Right lobe of liver (tissue), 6 donors: ENCODE measurements around the gene LIMS4. TPM values are rescaled to one million over a fixed set of nuclear protein-coding genes. Genes with fewer than 3 reads are reported as not detected.
"Not testable (repeated sequence)": the region's sequence is repeated elsewhere in the genome, so short reads cannot be mapped to it uniquely, and the experiment has no call there.

Experiments
- ATAC-seq, 4 donors: fragments of 200-7000 bp; cut with Tn5 transposase; one replicate each; pipeline ENCODE4 v1.9.1; 2020; ENCODE audit warnings: mild to moderate bottlenecking in 4 of 4, moderate library complexity in 4 of 4
- DNase-seq, 3 donors: peaks; one replicate each; pipeline ENCODE4 v3.0.0-alpha.2; 2020
- H3K27ac ChIP-seq, 3 donors: fragments of 200-600 bp; one replicate each; pipeline ENCODE4 v1.8.0; 2022
- H3K27me3 ChIP-seq, 2 donors: fragments of 200-600 bp; one replicate each; pipeline ENCODE4 v1.8.0; 2022
- H3K36me3 ChIP-seq, 4 donors: fragments of 200-600 bp; sonication (generic) in 1 of 4; one replicate each; pipeline versions ENCODE4 v1.5.1 to v1.8.0; 2017 to 2022; ENCODE audit warnings: control low read depth in 1 of 4
- H3K4me1 ChIP-seq, 4 donors: fragments of 200-600 bp; sonication (generic) in 1 of 4; one replicate each; pipeline versions ENCODE4 v1.5.1 to v1.8.0; 2017 to 2022; ENCODE audit warnings: control low read depth in 1 of 4
- H3K4me3 ChIP-seq, 3 donors: fragments of 200-600 bp; one replicate each; pipeline ENCODE4 v1.8.0; 2022
- H3K9me3 ChIP-seq, 4 donors: fragments of 200-600 bp; sonication (generic) in 1 of 4; one replicate each; pipeline versions ENCODE4 v1.5.1 to v1.8.0; 2017 to 2022; ENCODE audit warnings: control low read depth in 1 of 4
- WGBS: methylation state at CpG from one replicate; pipeline ENCODE4 v1.1.6; 2018; ENCODE audit warnings: low coverage, low lambda C conversion rate; ENCODE audit not compliant: insufficient coverage; ENCODE audit errors: missing lambda C conversion rate; 5-methylcytosine and 5-hydroxymethylcytosine counted together
- intact Hi-C, 2 donors: fragments of 100-400 bp; cut with DNase I; formaldehyde crosslinking; loops; one replicate each; pipeline versions ENCODE4 v1.11.2 to v1.14.1; 2022
- long read RNA-seq: library from polyadenylated mRNA; unstranded; transcript quantifications from one replicate; pipeline ENCODE4 v2.0.0, GENCODE V29; 2019
- total RNA-seq, 6 experiments: library from RNA; depleted of rRNA in 2 of 6; stranded (reverse); fragments of >200 nt in 2 of 6; fragmentation: NEBNext Ultra II Directional in 3 of 6; extraction: Animal tissue kit (Norgen Biotek cat#: 25700) in 3 of 6; gene quantifications; one replicate each; pipeline versions ENCODE4 v1.1.0 to v1.2.4, GENCODE V29; 2016 to 2023
- donor health status: DM: no; HTN: yes; CAD: no.
- donor health status: DM: no; HTN: no; CAD: no.
- donor health status: DM: no; HTN: no; CAD: no.
- donor health status: DM: no; HTN: yes; CAD: no.
- donor health status: DM: no; HTN: yes; CAD: no.

Gene LIMS4
- under 1 TPM in 1 of 6 experiments, not detected in 5; 0.30 TPM for total RNA-seq
- long read RNA-seq, result 0 reads

- DNase-seq, intact Hi-C loops, H3K9me3 ChIP-seq, H3K36me3 ChIP-seq, H3K4me1 ChIP-seq, H3K4me3 ChIP-seq, H3K27ac ChIP-seq, H3K27me3 ChIP-seq: not testable (repeated sequence)
- WGBS, result no CpG with 5 or more reads among the region's 29 CpGs
- peak in 2 of 4 donors; percentile 18 to 23 for ATAC-seq
Observed at GRCh38 chr2:110472171-110473058, at the start of gene LIMS4. TSS of gene LIMS4 (minus strand) at chr2:110472816. CDS start at chr2:110472778, 38 bp downstream.

GRCh38 chr2:110499755-110500377, 27.2 kb upstream of the LIMS4 start:
- H3K9me3 ChIP-seq, H3K27me3 ChIP-seq, H3K27ac ChIP-seq, DNase-seq, H3K4me1 ChIP-seq, H3K36me3 ChIP-seq, intact Hi-C loops, H3K4me3 ChIP-seq: not testable (repeated sequence)
- ATAC-seq, result peak; percentile 95 to 97 (median 96)
- WGBS, result no CpG with 5 or more reads among the region's 8 CpGs

GRCh38 chr2:110496027-110496426, 23.4 kb upstream of the LIMS4 start:
- ATAC-seq, H3K27me3 ChIP-seq, H3K4me3 ChIP-seq, H3K36me3 ChIP-seq, H3K4me1 ChIP-seq, DNase-seq, H3K9me3 ChIP-seq, intact Hi-C loops, H3K27ac ChIP-seq: not testable (repeated sequence)
- WGBS, result no CpG with 5 or more reads among the region's 6 CpGs

DNA sequence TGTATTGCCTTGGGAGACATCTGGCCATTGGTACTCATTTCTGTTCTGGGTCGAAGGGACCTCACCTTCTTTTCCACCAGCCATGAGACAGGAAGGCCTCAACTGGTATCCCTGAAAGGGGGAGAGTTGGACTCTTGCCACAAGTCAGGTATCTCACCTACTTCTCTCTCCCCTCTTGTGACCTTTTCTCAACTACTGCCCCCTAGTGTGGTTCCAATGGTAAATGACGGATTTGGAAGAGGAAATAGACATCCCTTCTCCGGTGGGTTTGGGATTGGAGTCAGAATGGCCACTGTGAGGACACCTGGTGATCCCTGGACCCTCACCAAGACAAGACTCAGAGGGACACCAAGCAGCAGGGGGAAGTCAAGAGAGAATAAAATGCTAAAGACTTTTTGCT, 21.9 kb upstream of the LIMS4 start:
- H3K9me3 ChIP-seq, H3K27me3 ChIP-seq, H3K27ac ChIP-seq, ATAC-seq, H3K4me3 ChIP-seq, H3K4me1 ChIP-seq, H3K36me3 ChIP-seq, DNase-seq, intact Hi-C loops: not testable (repeated sequence)
- WGBS, result no CpG with 5 or more reads among the region's 3 CpGs

- H3K27me3 ChIP-seq, result not testable (repeated sequence)
Observed at GRCh38 chr2:110488991-110489390, 16.4 kb upstream of the LIMS4 start.

GRCh38 chr2:110482697-110483096, 10.1 kb upstream of the LIMS4 start:
- H3K36me3 ChIP-seq, H3K4me3 ChIP-seq, DNase-seq, H3K4me1 ChIP-seq, ATAC-seq, H3K9me3 ChIP-seq, intact Hi-C loops, H3K27me3 ChIP-seq, H3K27ac ChIP-seq: not testable (repeated sequence)
- no CpG with 5 or more reads among the region's 4 CpGs for WGBS

More at GRCh38 chr2:110488991-110489390, 16.4 kb upstream of the LIMS4 start:
- DNase-seq, ATAC-seq, H3K9me3 ChIP-seq, H3K4me3 ChIP-seq, H3K27ac ChIP-seq, H3K4me1 ChIP-seq, intact Hi-C loops, H3K36me3 ChIP-seq: not testable (repeated sequence)
- no CpG with 5 or more reads among the region's 1 CpG for WGBS

DNA sequence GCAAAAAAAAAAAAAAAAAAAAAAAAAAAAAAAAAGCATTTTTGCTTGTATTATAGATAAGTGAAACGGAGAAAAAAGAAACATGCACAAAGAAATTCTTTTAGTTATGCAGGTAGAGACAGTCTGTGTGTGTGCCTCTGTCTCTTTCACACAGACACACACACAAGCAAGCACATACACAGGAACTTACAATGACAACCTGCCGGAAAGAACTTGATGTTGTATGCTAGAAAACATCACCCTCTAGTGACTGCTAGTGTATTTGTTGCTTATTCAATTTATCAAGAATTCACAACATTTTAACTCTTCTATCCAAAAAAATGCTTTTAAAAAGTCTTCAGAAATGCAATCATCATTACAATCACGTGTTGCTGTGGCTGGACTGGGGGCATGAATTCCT, 8.6 kb upstream of the LIMS4 start:
- no CpG with 5 or more reads among the region's 3 CpGs for WGBS
- H3K4me1 ChIP-seq, intact Hi-C loops, H3K9me3 ChIP-seq, H3K36me3 ChIP-seq, H3K27ac ChIP-seq, H3K4me3 ChIP-seq, H3K27me3 ChIP-seq, DNase-seq: not testable (repeated sequence)
- peak; percentile 71 to 79 (median 75) for ATAC-seq

DNA sequence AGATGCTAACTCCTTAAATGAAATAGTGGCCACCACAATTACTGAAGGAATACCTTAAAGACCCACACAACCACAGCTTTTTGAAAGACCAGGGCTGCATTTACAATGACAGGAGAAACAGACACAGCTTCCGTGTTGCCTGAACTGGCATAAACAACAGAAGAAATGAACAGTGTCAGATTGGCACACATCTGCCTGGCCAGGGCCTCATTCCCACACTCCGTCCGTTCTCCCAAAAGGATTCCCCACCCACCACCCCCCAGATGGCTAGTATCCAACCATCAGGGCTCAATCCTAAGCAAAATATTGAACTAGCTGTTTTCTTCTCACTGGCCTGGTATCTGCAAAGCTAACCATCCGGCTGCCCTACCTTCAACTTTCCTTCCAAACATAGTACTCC, 7.5 kb upstream of the LIMS4 start:
- ATAC-seq, DNase-seq, H3K27me3 ChIP-seq, H3K4me1 ChIP-seq, H3K4me3 ChIP-seq, H3K27ac ChIP-seq, H3K36me3 ChIP-seq, intact Hi-C loops, H3K9me3 ChIP-seq: not testable (repeated sequence)
- WGBS, result no CpG with 5 or more reads among the region's 4 CpGs

- H3K9me3 ChIP-seq, intact Hi-C loops: not testable (repeated sequence)
- ATAC-seq, result peak; percentile 70 to 88 (median 83)
Observed at GRCh38 chr2:110477370-110477769, 4.8 kb upstream of the LIMS4 start.

GRCh38 chr2:110476952-110477351, 4.3 kb upstream of the LIMS4 start:
- DNase-seq, H3K4me1 ChIP-seq, H3K36me3 ChIP-seq, H3K27ac ChIP-seq, H3K27me3 ChIP-seq, H3K4me3 ChIP-seq, intact Hi-C loops, H3K9me3 ChIP-seq: not testable (repeated sequence)
- no CpG with 5 or more reads among the region's 6 CpGs for WGBS
- ATAC-seq, result peak; percentile 75 to 88 (median 86)

More at GRCh38 chr2:110477370-110477769, 4.8 kb upstream of the LIMS4 start:
- not testable (repeated sequence) for H3K27ac ChIP-seq, H3K4me3 ChIP-seq, H3K27me3 ChIP-seq, H3K4me1 ChIP-seq, H3K36me3 ChIP-seq, DNase-seq
- no CpG with 5 or more reads among the region's 7 CpGs for WGBS

- H3K27me3 ChIP-seq, H3K27ac ChIP-seq, H3K4me3 ChIP-seq, DNase-seq, H3K9me3 ChIP-seq, H3K4me1 ChIP-seq, ATAC-seq, H3K36me3 ChIP-seq, intact Hi-C loops: not testable (repeated sequence)
- WGBS, result no CpG with 5 or more reads among the region's 3 CpGs
Observed at GRCh38 chr2:110475627-110476359, 3.2 kb upstream of the LIMS4 start.
